Activated CD8-positive, alpha-beta T cell treated with anti-CD3 and anti-CD28 coated beads for 36 hours (primary cell): ENCODE results near the gene KRTAP2-1. TPM values are rescaled to one million over a fixed set of nuclear protein-coding genes. Genes with fewer than 3 reads are reported as not detected.

Source experiments
- ATAC-seq: fragments of 200-7000 bp; cut with Tn5 transposase; one replicate; pipeline ENCODE4 v1.10.0; 2021; ENCODE audit warnings: mild to moderate bottlenecking, moderate library complexity
- CTCF ChIA-PET: fragments of 350-600 bp; sonication (Branson Sonifier 250); formaldehyde crosslinking; loops from one replicate; lab custom pipeline; 2021; ENCODE audit warnings: antibody characterized with exemption; lab: Charles Lee
- POLR2A ChIA-PET: fragments of 350-600 bp; sonication (Branson Sonifier 250); formaldehyde crosslinking; loops from one replicate; lab custom pipeline; 2021; ENCODE audit warnings: antibody characterized with exemption; lab: Charles Lee
- DNase-seq: peaks from one replicate; pipeline ENCODE4 v3.0.0-alpha.2; 2020
- H3K27ac Mint-ChIP-seq: one replicate; pipeline ENCODE4 v1.8.0; 2021; ENCODE audit warnings: mild to moderate bottlenecking, mixed read lengths
- H3K27me3 Mint-ChIP-seq: one replicate; pipeline ENCODE4 v1.8.0; 2021; ENCODE audit warnings: mixed read lengths
- H3K36me3 Mint-ChIP-seq: one replicate; pipeline ENCODE4 v1.8.0; 2021; ENCODE audit warnings: low read depth, mixed read lengths
- H3K4me1 Mint-ChIP-seq: one replicate; pipeline ENCODE4 v1.8.0; 2021; ENCODE audit warnings: low read depth, mixed read lengths
- H3K4me3 Mint-ChIP-seq: one replicate; pipeline ENCODE4 v1.8.0; 2021; ENCODE audit warnings: mild to moderate bottlenecking, moderate library complexity, mixed read lengths
- H3K9me3 Mint-ChIP-seq: one replicate; pipeline ENCODE4 v1.8.0; 2021; ENCODE audit warnings: mixed read lengths
- CTCF ChIP-seq: fragments of 200-600 bp; IDR thresholded peaks from one replicate; pipeline ENCODE4 v1.8.0; 2022; ENCODE audit warnings: antibody characterized with exemption, mild to moderate bottlenecking
- intact Hi-C: fragments of 100-400 bp; cut with micrococcal nuclease; formaldehyde crosslinking; loops from one replicate; pipeline ENCODE4 v1.10.0; 2022
- total RNA-seq, 2 experiments: library from RNA; stranded (reverse); gene quantifications; one replicate each; pipeline ENCODE4 v1.2.3, GENCODE V29; 2021

KRTAP2-1 gene
- total RNA-seq, 2 experiments from 2014 or later = not detected

DNA sequence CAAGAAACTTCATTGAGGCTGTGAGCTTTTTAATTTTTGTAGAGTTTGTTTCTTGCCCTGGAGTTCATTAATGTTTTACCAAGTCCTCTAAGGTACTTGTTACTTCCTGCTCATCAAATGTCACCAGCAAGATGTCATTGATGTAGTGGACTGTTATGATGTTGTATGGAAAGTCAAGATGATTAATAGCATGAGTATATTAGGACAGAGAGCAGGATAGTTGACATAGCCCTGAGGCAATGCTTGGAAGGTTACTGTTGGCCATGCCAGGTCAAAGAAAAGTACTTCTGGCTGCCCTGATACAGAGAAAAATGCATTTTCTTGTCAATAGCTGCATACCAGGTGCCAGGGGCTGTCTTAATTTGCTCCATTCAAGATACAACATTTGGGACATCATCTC, 26.8 kb downstream of the KRTAP2-1 start:
- no peak for ATAC-seq
- DNase-seq = no peak
- H3K9me3 Mint-ChIP-seq = no peaks in the 10 kb centered on the region
- no peak for TF ChIP-seq CTCF
- ChIA-PET POLR2A (no interaction called here), CTCF (interaction anchor here (1.2 kb wide), 1 partner anchor 302 kb away, joined by 4 read pairs; no protein-coding TSS in a partner anchor)
- no peak overlapping the region for H3K27ac Mint-ChIP-seq
- H3K4me3 Mint-ChIP-seq = no peak overlapping the region
- intact Hi-C loops = no loop called here
- no peaks in the 10 kb centered on the region for H3K4me1 Mint-ChIP-seq
- no peaks in the 10 kb centered on the region for H3K36me3 Mint-ChIP-seq
- no peaks in the 10 kb centered on the region for H3K27me3 Mint-ChIP-seq

DNA sequence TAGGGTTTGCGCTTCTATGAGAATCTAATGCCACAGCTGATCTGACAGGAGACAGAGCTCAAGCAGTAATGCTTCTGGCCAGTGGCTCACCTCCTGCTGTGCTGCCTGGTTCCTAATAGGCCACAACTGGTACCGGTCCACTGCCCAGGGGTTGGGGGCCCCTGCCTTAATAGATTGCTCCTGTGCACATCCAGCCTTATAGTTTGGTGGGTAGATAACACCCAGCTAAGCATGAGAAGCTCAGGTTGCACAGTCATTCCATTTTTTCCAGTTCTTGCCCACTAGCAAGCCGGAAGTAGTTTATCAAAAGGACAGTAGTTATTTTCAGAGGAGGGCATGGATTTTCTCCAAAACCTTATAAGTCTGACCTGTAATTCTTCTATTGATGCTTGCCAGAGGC, 27.7 kb downstream of the KRTAP2-1 start:
- TF ChIP-seq CTCF = no peak
- DNase-seq (no peak), ATAC-seq (no peak)
- intact Hi-C loops = no loop called here
- no peaks in the 10 kb centered on the region for H3K27me3 Mint-ChIP-seq
- POLR2A ChIA-PET = interaction anchor here (0.6 to 1.0 kb wide), 2 partner anchors 41 to 57 kb away, joined by 3 read pairs; partner anchors contain the start of gene KRTAP2-3
- CTCF ChIA-PET = no interaction called here
- no peaks in the 10 kb centered on the region for H3K4me1 Mint-ChIP-seq
- no peaks in the 10 kb centered on the region for H3K9me3 Mint-ChIP-seq
- no peak overlapping the region for H3K27ac Mint-ChIP-seq
- no peaks in the 10 kb centered on the region for H3K36me3 Mint-ChIP-seq
- H3K4me3 Mint-ChIP-seq = no peak overlapping the region

- ChIA-PET CTCF (no interaction called here), POLR2A (no interaction called here)
- Mint-ChIP-seq H3K36me3 (no peaks in the 10 kb centered on the region), H3K4me3 (no peak overlapping the region), H3K27me3 (no peaks in the 10 kb centered on the region), H3K4me1 (no peaks in the 10 kb centered on the region), H3K27ac (no peak overlapping the region), H3K9me3 (no peaks in the 10 kb centered on the region)
- no peak for DNase-seq
- intact Hi-C loops = no loop called here
- TF ChIP-seq CTCF = no peak
- no peak for ATAC-seq
Measured at GRCh38 chr17:41018541-41018940, 28.6 kb downstream of the KRTAP2-1 start.

DNA sequence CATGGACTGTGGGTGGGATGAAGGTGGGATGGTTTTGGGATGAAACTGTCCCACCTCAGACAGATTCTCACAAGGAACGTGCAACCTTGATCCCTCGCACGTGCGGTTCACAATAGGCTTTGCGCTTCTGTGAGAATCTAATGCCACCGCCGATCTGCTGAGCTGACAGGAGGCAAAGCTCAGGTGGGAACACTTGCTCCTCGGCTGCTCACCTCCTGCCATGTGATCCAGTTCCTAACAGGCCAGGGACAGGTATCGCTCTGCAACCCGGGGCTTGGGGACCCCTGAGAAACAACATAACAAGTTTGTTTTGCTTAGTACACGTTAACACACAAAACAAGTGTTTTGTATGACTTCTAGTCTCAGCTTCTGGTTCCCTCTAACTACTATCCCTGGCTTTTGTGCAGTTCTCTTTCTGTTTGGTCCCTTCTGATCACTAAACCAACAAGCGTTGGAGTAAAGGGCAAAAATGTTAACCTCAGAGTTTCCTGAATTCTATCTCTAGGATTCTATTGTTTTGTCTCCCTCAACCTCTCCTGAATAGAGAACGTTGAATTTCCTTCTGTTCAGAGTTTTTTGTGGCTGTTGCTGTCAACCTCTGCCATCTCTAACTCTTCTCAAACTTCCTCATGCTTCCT, 30.4 kb downstream of the KRTAP2-1 start:
- H3K4me1 Mint-ChIP-seq = no peaks in the 10 kb centered on the region
- intact Hi-C loops = no loop called here
- ChIA-PET POLR2A (no interaction called here), CTCF (no interaction called here)
- no peak overlapping the region for H3K4me3 Mint-ChIP-seq
- DNase-seq (no peak), ATAC-seq (no peak)
- no peaks in the 10 kb centered on the region for H3K36me3 Mint-ChIP-seq
- no peak overlapping the region for H3K27ac Mint-ChIP-seq
- TF ChIP-seq CTCF = no peak
- H3K27me3 Mint-ChIP-seq = no peaks in the 10 kb centered on the region
- H3K9me3 Mint-ChIP-seq = no peaks in the 10 kb centered on the region

DNA sequence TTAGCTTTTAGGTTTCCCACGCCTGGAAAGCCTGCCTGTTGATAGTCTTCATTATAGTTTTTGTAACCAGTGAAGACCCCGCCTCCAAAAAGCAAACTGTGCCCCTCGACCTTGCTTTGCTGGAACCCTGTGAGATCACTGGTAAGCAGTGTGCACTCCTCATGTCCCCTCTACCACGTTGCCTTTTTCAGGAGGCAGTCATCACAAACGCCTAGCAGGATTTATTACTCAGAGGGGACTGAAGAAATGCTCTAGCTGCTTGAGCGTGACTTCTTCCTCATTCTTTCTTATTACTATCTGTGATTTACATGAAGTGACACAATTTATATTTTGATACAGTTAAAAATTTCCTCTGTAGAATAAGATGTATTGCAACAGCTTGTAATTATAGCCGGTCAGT, 31.7 kb downstream of the KRTAP2-1 start:
- H3K9me3 Mint-ChIP-seq = no peaks in the 10 kb centered on the region
- no peaks in the 10 kb centered on the region for H3K4me1 Mint-ChIP-seq
- intact Hi-C loops = no loop called here
- no peak overlapping the region for H3K27ac Mint-ChIP-seq
- no peaks in the 10 kb centered on the region for H3K27me3 Mint-ChIP-seq
- DNase-seq (no peak), ATAC-seq (no peak)
- no peak for TF ChIP-seq CTCF
- H3K4me3 Mint-ChIP-seq = no peak overlapping the region
- POLR2A ChIA-PET = interaction anchor here (0.6 to 0.8 kb wide), 2 partner anchors 11 to 23 kb away, joined by 3 read pairs; no protein-coding TSS in a partner anchor
- CTCF ChIA-PET = no interaction called here
- no peaks in the 10 kb centered on the region for H3K36me3 Mint-ChIP-seq
